HG03196 (cell line): Measurements from ENCODE around the gene RPS6KA2.

Source experiments
- ATAC-seq: cut with Tn5 transposase; IDR thresholded peaks from one replicate; pipeline ENCODE4 v1.9.1; 2021; ENCODE audit not compliant: unreplicated experiment

RPS6KA2 gene

DNA sequence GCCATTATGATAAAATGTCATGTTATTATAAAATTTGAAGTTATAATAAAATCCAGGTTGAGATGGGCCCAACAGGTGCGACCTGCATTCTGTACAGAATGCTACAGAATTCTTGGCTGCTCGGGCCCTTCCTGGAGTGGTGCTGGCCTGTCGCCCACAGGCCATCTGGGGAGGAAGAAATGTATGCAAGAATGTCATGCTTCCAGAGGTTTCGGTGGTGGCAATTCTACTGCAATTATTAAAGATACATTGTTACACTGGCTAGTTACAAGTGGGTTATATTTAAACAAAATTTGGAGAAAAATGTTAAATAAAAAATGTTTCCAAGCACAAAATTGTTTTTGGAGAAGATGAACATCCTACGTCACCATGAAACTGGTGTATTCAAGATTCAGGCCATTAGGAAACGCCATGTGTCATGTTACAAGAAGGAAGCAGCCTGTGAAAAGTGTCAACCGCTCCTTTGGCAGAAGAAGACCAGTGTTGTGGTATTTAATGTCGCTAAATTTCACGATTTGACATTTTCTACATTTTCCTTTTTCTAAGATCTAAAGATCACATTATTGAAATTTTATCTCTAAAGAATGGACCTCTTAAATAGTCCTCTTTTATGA lies 47.7 kb downstream of the RPS6KA2 start:
- no peak for ATAC-seq

DNA sequence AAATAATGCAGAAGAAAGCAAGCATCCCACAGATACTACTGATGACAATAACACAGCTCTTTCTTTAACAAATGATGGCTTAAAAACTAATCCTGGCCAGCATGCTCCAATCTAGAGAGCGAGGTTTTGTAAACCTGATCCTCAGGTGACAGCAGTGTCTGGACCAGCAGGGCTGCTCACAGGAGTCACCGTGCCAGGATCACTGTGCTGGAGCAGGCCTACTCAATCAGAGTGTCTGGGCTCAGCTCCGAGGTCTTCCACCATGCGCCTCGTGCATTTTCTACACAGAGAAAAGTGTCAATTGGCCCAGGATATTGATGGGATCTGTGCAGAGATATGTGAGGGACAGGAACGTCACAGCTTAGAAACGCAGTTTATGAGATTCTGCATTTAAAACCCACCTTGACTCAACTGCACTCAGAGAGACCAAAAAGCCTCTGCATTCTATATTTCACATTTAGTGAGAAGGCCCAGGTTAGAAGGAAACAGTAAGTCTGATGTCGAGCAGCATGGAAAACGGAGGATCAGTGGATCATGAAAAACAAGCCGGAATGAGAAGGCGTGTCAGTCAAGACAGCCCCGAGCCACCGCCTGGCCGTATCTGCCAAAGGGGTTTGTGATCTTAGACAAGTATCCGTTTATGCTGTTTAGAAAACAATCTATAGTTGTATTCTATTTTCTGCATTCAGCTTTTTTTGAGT lies 48.4 kb downstream of the RPS6KA2 start:
- no peak for ATAC-seq

DNA sequence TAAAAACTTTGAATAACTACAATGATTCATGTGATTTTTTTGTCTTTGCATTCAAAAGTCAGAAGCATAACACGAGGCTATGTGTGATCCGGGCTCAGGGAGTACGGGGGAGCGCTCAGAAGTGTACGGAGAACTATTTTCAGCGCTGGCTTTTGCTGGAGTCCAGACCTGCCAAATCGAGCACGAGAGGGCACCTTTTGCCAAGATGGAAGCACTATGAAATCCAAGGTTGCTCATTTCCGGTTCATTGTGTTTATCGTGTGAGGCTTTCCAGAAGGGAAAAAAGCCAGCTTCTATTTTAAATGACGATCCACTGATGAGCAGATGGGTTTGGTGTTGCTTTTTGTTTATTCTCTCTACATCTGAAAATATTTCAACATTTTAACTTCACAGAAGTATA lies 51.8 kb downstream of the RPS6KA2 start:
- no peak for ATAC-seq

DNA sequence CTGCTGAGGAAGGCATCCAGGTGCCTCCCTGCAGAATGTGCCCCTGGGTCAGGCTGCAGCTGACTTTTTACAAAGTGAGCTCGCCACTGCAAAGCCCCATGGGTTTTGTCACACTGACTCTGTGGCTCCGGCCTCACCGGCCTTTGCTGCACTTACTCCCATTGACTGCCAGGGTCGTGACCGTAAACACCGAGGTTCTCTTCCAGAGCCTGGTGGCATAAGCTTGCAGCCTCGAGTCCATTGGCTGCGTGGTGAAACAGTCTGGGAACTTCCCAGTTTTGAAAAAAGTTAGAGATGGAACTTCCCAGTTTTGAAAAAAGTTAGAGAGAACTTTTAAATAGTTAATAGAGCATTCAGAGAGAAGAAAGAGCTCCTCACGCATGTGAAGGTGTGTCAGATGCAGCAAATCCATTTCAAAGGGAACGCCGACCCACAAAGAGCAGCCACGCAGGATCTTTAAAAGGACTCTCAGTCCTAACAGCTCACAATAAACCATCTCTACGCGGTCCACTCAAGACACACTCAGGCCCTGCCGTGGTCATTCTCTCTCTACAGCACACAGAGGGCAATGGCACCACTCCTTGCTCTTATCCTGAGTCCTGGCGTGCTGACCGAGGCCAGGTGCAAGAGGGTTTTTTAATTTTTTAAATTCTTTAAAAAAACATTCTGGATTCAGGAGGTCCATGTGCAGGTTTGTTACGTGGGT lies 53.4 kb downstream of the RPS6KA2 start:
- no peak for ATAC-seq

DNA sequence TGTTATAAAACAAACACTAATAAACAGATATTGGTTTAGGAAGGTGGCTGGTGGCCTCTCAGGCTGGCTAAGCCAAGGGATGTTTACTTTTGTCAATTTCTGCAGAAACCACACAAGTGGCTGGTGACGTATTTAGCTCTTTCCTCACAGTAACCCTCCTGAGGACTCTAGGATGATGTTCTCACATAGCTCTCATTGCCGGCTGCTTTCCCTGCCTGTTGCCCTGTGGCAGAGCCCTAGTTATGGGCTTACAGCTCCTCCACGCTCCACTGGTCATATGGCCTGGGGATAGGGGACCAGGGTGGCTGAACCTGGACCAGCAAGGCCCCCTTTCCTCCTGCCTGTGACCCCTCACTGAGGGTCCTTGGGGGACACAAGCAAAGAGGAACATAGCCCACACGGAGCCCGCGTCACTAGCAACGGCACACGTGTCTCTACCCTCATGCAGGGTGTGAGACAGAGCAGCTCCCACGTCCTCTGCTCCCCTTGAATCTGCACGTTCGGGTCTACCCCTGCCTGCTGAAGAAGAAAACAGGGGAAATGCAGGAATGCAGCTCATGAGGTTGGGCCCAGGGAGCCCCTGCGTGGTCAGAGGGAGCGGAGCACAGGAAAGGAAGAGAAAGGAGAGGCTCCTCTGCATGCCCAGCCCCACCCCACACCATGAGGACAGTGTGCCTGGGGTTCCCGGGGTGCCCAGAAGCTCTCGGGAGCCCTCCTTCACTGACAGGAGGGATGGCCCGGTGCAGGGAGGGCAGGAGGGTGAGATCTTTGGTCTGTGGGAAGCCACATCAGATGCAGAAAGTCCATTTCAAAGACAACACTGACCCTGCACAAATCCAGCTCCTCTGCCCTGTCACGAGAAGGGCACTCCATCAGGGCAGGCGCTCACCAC lies 54.4 kb downstream of the RPS6KA2 start:
- no peak for ATAC-seq

DNA sequence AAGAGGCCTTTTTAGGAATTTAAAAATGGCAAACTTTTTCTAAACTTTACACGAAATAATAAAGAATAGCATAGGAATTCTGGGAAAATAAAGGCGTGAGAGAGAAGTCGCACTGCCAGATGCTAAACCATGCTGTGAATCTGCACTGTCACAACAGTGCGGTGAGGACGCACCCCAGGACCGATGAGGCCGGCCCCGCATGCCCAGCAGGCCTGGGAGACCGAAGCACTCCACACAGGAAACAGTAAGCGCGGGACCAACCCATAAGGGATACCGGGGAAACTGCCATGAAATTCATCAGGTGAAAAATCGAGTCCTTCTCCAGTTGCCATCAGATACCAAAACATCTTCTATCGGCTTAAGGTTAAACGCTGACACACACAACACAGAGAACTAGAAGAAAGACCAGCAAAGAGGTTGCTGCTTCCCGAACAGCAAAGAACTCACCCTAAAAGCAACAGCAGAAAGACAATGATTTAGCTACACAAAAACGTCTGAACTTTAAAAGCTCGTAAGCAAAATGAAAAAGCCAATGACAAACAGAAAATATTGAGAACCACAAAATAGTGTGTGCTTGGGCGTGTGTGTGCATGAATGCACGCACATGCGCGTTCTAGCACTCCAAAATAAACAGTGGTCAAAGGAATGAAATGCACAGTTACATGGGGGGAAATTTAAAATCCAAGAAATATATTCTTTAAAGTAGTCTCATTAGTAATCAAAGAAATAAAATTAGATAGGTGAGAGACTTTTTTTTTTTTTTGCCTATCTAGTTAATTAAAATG lies 55.9 kb downstream of the RPS6KA2 start:
- ATAC-seq, result no peak

DNA sequence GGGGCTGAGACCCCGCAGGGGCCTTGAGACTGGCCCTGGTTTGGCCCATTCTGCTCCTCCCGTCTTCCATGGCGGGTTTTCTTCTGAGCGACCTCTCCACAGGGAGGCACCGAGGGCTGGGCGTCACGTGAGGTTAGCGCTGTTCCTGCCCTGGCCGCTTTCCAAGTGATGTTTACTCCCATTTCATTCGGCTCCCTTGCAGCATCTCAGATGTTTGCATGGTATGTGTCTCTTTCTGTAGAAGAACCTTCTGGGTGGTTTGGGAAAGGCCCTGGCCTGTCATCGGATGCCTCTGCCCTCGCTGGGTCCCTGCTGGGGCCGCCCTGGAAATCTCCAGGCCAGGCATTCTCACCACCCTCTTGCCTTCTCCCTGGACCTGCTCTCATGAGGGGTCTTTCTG lies 57.8 kb downstream of the RPS6KA2 start:
- ATAC-seq, result no peak

DNA sequence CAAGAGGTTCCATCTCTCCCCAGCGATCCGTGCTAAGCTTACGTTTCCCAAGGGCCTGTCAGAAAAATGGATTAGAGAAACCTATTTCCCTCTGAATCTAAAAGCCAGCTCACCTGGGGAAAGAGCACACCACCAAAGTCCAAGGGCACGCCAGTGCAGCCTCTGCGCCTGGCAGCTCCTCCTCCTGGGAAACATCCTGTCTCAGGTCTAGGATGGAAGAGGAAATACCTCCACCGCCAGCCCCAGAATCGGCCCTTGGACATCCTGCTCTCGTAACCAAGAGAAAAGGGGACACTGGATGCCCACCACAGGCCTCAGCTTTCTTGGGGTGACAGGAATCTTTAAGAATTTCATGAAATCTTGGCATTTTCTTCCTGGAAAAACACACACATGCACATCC lies 59.2 kb downstream of the RPS6KA2 start:
- no peak for ATAC-seq

DNA sequence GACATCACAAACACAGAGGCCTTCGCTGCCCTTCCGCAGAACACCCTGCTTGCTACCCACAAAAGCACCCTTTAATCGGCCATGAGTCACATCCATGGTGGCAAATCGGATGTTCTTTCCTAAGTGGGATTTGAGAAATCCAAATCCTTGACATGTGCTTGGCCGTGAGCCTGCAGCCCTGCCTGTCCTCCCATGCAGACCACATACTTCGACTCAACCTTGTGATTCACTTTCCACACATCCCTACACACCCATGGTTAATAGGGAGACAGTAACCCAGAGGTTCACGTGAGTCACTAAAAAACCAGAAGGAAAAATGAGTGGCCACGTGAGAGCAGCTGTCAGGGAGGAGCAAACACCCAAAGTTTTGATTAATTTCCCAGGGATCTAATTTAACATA lies 59.9 kb downstream of the RPS6KA2 start:
- ATAC-seq, result no peak

DNA sequence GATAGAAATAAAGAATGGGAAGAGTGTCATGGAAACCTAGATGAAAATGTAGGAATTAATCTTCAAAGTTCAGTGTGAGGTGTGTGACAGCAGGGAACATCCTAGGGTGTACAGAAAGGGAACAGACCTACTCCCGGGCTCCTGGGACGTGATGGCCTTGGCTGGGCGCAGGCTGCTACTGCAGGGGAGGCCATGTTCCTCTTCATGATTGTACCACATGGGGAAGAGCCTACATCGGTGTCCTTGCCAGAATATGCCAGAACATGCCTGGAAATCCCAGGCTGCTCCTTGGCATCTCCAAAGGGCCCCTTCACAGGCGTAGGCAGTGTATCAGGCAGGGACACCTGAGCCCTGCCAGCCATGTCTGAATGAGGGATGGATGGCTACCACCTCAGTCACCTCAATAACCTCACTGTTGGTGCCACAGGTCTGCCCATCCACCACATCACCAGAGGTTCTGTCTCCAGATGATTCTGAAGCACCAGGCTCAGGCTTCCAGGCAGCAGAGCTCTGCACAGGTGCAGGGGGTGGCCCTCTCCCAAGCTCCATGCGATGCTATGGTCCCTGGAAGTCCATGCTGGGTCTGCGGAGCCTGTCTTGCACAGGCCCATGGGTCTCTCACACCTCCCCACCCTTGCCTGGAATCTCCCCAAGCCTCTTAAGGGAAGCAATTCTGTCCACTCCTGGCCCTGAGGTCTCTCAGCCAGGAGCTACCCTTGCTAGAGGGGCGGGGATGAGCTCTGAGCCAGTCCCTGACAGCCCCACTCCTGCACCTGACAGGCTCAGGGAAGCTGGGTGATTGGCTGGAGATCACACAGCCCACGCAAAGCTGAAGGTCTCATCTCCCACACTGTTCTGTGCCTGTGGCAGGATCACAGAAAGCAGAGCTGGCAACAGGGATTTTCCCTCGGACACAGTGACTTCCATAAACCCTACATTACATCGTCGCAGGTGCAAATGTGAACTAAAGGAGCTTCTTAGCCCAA lies 60.7 kb downstream of the RPS6KA2 start:
- ATAC-seq, result no peak

DNA sequence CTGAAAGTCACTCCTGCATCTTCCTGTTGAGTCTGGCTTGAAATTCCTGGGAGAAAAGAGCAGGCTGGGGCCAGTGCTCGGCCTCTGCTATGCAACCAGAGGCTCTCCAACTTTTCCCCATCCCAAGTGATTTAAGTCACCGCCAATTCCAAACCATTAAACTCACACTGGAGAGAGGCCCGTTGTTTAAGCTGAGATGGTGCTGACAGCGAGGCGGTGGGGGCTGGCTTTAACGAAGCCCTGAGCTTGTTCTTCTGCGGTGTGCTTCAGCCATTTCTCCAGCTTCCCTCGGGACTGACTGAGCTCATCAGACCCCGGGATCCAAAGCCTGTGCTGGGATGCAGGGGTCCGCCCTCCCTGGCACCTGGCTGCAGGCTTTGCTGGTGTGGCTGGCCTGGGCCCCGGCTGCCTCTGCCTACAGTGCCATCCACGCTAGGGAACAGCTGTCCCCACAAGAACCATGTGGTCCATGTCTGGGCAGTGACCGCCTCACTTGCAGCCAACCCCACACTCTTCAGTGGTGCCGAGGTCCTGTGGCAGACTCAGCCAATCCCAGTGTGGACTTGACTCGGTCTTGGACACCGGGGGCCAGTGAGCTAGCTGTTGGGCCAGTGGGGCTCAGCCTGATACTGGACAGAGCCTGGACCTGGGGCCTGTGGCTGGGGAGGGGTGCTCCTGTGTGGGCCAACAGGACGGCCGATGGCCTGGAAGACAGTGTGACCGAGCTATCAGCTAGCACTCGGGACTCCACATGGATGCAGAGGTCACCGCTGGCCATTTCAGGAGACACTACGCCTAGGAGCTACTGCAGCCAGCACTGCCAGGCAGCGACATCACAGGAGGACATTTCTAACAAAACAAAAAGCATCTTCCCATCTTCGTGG lies 61.7 kb downstream of the RPS6KA2 start:
- ATAC-seq, result no peak

DNA sequence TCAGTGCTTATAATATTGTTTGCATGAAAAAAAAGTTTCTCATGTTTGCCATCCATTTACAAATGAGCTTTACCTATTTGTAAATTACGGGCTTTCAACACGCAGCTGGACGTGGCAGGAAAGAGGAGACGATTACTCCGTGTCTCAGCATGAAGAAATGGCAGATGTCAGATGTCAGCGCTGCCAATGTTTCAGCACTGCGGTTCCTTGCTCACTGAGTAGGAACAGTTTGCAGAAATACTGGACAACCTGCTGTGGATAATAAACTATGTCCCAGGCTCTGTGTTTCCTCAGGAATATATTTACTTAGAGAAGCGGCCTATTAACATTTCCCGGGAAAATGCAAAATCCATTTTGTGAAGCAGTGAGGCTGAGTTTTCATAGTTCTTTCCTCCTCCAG lies 63.2 kb downstream of the RPS6KA2 start:
- no peak for ATAC-seq

DNA sequence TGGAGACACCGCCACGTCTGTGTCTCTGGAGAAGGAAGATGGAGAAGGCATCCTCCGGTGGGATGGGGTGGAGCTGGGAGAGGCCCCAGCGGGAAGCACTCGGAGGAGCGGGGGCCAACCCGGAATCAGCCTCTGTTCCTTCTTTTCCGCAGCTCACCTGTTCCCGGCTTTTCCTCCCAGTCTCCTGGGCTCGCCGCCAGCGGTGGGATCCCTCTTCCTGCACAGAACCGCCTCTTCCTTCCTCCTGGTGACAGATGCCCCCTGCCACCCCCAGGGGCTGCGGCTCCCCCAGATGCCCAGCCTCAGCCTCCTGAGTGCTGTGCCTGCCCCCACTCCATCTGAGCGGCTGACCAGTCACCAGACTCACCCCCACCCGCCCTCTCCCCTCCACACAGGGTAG lies 63.9 kb downstream of the RPS6KA2 start:
- no peak for ATAC-seq

DNA sequence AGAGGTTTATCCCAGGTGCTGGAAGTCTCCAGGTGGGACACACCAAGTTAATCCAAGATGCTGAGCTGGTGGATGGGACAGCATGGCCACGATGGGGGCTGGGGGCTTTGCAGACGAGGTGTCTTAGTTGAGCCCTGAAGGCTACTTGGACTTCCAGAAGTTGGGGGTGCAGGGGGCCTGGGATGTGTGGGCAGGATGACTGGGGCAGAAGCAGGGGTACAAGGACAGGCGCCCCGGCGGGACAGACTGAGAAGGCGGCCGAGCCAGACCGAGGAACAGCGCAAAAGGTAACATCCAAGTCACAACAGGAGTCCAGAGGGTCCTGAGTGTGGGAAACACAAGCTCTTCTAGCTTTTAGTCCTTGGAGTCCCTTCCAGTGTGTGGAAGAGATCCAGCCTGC lies 64.3 kb downstream of the RPS6KA2 start:
- ATAC-seq, result no peak

DNA sequence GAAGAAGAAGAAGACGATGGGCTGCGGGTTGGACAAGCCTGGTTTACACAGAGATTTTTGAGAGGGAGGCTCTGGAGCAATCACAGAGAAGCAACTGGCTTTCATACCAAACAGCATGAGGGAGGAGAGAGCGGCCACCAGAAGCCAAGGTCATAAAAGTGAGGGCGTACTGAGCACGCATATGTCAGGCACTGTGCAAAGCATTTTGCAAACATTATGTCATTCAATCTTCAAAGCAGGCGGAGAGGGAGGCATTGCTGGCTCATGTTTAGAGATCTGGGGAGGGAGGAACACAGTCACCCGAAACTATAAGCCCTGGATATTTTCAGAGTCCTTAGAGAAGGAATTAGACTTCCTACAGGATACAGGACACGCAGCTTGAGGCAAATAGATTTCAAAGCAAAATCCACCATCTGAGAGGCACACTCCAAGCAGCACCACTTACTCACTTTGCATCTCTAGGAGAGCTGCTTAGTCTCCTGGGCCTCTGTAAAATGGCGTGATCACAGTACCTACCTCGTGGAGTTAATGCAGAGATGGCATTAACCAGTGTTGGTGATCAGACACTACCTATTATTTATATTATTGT lies 65.2 kb downstream of the RPS6KA2 start:
- ATAC-seq, result no peak

DNA sequence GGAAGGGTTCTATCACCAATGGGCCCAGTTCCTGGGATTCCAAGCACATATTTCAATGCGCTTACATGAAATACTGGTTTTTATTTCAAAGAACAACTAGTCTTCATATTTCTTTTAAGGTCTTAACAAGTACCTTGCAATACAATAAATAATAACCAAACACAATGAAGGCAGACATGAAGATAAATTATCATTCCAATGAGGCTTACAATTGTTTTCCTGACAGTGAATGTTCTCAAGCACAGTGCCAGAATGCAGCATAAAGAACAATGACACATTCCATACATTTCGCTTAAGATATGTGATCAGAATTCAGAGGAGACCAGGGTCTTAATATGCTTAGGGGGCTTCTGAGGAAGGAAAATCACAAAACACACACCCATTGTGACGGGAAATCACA lies 66.8 kb downstream of the RPS6KA2 start:
- ATAC-seq, result no peak

DNA sequence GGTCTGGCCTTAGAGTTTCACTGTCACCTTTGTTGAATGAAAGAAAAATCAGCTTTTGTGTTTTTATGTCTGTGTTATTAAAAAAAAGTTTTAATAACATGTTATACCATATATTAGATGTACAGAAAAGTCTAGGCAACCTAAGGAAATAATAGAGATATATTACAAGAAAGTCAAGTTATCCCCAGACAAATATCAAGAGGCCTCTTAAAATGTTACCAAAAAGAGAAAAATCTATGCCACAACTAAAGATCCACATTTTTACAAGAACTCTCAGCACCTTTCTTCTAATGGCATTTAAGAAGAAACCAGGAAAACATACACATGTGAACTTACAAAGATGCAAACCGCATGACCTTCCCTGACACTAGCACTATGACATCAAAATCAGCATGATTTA lies 67.4 kb downstream of the RPS6KA2 start:
- ATAC-seq, result no peak

DNA sequence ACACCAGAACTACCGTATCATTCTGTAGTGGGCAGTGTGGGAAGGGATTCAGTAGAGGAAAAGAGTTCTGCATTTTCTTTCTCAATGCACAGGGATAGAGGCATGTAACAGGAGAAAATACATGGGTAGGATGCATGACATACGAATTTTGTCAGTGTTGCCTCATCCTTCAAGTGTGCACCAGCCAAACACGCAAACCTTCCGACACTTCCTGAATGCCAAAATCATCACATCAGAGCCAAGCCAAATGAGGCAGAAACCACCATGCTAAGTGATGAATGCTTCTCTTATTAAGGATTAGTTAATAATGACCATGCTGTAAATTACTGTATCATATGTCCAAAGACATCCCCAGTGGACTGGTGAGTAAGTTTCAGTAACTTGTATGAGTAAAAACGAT lies 67.8 kb downstream of the RPS6KA2 start:
- ATAC-seq, result no peak
